ENCODE results near the gene SLC25A11. TPM values are rescaled to one million over a fixed set of nuclear protein-coding genes. Genes with fewer than 3 reads are reported as not detected.

SLC25A11 gene, protein sequence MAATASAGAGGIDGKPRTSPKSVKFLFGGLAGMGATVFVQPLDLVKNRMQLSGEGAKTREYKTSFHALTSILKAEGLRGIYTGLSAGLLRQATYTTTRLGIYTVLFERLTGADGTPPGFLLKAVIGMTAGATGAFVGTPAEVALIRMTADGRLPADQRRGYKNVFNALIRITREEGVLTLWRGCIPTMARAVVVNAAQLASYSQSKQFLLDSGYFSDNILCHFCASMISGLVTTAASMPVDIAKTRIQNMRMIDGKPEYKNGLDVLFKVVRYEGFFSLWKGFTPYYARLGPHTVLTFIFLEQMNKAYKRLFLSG
- total RNA-seq = 100 to 1,000 TPM; 166 to 175 TPM
- long read RNA-seq, transcript SLC25A11-201 (8 exons, 1,897 nt) = major isoform, 456 of 492 reads
- long read RNA-seq, transcript SLC25A11-202 (7 exons, 952 nt) = minor isoform, 6 of 492 reads
- long read RNA-seq, partial matches to known transcripts = 2 of 492 reads
- long read RNA-seq, other reads (novel, unspliced or antisense) = 24 of 492 reads

DNA sequence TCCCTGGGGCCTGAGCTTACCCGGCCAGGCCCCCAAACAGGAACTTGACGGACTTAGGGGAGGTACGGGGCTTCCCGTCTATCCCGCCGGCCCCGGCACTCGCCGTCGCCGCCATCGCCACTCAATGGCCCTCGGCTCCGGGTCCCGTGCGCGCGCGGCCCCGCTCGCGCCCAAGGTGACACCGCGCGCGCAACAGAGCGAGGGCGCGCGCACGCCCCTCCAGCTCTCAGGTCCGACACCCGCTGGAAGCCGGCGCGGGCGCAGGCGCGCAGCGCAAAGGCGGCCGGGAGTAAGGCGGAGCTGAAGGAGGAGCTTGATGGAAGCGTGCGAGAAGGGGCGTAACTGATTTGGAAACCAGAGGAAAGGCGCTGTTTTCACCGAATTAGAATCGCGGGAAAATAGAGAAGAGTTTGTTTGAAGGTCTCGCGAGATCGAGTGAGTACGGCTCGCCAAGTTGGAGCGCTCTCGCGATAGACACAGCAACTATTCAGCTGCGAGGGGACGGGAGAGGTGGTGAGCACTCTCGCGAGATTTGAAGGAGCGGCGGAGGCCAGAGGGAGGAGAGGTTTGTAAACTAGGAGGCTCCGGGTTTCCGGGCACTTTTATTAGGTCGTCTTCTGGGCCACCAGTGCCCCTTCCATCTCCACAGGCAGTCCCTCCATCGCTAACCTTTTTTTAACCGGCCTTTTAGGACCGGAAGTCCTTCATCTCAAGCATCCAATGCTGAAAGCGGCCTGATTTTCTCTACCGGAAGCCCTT lies at the start of gene SLC25A11, which contains the start of gene RNF167:
SLC25A11 (minus strand) TSS at position 251 of the 759 bp plus-strand sequence; CDS start at position 115, 136 bp downstream.
RNF167 (plus strand) TSS at position 473 of the 759 bp plus-strand sequence. CDS start 642 bp downstream, outside the sequence.
- DNase-seq = peak; percentile 96
- intact Hi-C loops (cut with DNase I) = no loop called here
- ATAC-seq = peak; percentile 93 to 94

DNA sequence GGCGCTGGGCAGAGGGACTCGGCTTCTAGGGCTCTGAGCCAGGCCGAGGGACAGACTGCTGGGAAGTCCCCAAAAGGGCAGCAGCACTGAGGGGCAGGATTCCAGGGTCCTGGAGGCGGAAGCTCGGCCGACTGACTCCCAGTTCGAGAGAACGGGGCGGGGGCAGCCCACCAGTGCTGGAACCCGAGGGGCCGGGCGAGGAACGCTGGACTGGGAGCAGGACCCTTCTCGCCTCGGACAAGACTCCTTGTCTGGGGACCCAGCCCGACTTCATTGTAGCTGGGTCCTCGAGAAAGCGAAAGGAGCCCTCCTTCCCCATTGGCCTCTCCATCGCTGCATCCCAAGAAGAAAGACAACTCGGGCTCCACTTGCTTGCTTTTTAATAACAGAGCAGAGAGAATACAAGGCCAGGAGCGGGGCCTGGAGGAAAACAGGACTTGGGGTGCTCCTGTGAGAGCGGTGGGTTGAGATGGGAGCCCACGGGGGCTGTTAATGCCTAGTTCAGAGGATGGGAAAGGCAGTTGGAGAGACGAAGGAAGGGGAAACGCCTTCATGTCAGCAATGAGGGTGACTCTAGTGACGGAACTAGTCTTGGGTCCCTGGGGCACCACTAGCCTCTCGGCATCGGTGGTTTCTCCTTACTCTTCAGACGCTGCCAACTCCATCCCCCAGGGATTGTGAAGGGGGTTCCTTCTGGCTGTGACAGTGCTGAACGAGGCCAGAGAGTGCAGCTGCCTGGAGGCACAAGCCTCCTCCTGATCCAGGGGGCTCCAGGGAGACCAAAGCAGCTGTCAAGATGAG lies 48.1 kb upstream of the SLC25A11 start:
- ATAC-seq (peak; percentile 10 to 22), DNase-seq (no peak)
- intact Hi-C loops (cut with DNase I) = loop anchor here (5.0 to 10.0 kb wide), 2 partner anchors 81 to 83 kb away; partner anchors contain the start of gene CHRNE (in 1 of the 2)

DNA sequence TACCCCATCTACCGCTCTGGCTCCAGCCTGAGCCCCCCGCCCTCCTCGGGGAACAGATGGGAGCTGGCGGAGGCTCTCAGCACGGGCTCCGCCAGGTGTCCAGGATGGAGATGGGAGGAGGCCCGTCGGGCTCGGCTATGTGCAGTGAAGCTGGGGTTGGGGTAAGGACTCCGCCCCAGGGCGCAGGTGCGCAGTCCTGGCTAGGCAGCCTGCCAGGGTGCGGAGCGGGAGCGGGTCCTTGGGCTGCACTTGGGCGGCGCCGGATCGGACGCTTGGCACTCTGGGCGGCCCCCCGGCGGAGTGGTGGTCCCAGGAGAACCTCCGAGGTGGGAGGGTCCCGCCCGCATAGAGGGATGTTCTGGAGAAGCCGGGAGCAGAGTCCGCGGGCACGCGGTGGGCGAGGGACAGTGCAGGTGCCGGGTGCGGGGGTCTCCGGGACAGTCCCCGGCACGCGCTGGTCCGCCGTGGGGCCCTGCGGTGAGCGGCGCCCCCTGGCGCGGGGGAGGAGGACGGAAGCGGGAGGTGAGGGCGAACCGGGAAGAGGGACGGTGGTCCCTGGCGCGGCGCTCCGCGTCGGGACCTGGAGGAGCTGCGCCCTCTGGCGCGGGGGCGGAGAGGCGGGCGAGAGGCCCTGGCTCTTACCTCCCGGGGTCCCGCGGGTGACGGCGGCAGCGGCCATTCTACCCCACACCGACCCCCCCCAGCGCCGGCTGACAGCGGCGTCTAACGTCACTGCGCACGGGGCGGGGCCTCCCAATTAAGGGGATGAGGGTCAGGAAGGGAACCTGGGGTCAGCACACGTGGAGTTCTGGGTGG lies 47.3 kb upstream of the SLC25A11 start, which contains the start of gene CAMTA2:
CAMTA2 (minus strand) TSS at position 725 of the 816 bp plus-strand sequence. CDS start 1,453 bp downstream, outside the sequence.
- peak; percentile 96 to 97 for ATAC-seq

DNA sequence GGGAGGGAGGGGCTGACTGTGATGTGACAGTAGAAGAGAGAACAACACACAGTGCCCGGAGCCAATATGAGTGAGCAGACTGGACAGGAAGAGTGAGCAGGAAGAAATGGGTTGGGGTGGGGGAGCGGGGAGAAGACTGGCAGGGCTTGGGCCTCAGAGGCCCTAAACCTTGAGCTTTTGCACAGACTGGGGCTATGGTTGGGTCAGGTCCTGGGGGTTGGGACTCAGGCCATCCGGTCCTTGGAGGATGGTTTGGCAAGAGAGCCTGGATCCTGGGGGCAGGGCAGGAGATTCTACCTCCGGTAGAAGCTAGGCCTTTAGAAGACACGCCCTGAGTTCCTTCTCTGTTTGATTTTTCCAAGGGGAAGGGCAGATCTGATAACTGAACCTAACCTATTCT lies 46.6 kb upstream of the SLC25A11 start:
- intact Hi-C loops (cut with DNase I) = loop anchor here (5.0 to 10.0 kb wide), 2 partner anchors 79 to 82 kb away; partner anchors contain the start of gene CHRNE (in 1 of the 2)
- DNase-seq (no peak), ATAC-seq (peak in 1 of 2 donors; percentile 4)

More for the DNA sequence above, 47.3 kb upstream of the SLC25A11 start, which contains the start of gene CAMTA2:
- intact Hi-C loops (cut with DNase I) = loop anchor here (5.0 to 10.0 kb wide), 2 partner anchors 80 to 82 kb away; partner anchors contain the start of gene CHRNE (in 1 of the 2)
- DNase-seq = peak; percentile 96

DNA sequence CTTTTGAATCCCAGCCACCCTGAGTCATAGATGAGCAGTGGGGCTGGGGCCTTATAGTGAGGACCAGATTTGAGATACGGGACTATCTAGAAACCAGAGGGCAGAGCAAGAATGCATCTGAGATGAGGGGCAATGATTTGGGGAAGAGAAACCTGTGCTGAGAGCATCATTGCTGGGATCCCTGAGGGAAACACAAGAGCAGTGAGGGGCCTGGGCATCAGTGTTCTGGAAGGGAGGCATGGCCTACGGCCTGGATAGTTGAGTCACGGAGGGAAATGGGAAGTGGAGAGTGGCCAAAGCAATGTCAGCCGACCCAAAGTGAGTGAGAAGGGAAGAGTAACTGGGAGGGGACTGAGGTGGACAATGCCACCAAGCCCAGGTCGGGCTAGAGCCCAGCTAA lies 42.5 kb upstream of the SLC25A11 start:
- ATAC-seq (no peak), DNase-seq (no peak)
- intact Hi-C loops (cut with DNase I) = loop anchor here (5.0 to 10.0 kb wide), 2 partner anchors 78 to 80 kb away; partner anchors contain the start of gene CHRNE (in 1 of the 2)

DNA sequence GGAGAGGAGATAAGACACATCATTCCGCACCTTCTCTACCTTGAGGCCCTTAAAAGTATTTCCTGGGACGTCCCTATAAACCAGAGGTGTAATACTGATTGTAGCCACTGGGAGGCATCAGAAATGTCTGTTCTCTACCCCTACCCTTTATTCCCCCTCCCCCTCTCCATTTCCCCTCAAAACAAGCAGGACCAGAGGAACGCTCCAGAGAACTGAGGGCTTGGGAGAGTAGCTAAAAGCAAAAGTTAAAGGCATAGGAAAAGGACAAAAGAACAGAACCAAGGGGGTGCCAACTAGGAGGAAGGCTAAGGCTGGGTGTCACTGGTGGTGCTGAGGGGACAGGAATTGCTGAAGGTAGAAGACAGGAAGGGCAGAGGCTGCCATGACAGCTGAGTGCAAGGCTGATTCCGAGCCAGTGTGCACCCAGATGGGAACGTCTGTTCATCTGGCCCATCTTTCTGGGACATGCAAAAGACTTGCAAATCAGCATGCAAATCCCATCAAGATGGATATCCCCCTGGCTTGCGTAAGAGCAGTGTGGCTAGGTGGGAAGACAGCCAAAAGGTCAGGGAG lies 40.9 kb upstream of the SLC25A11 start:
- DNase-seq = no peak
- intact Hi-C loops (cut with DNase I) = loop anchor here (5.0 to 10.0 kb wide), 2 partner anchors 76 to 82 kb away; partner anchors contain the start of gene CHRNE (in 1 of the 2)
- peak; percentile 45 to 67 for ATAC-seq

DNA sequence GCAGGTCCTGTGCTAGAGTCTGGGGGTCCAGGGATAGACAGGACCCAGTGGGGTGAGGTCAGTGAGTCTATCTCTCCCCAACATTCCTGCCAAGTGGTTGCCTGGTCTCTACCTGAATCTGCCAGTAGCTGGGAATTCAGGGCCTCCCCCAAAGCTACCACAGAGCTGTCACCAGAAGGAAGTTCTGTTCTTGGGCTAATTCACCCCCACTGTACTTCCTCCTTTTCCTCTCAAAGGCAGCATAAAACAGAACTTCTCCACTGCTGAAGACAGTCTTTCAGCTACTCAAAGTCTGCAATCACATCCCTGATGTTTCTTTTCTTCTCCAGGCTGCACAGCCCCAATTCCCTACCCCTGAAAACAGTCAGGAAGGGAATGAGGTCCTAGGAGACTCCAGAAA lies 38.9 kb upstream of the SLC25A11 start:
- DNase-seq (no peak), ATAC-seq (no peak)
- intact Hi-C loops (cut with DNase I) = loop anchor here in 1 of 2 donors (5.0 kb wide), 1 partner anchor 84 kb away; no protein-coding TSS in a partner anchor

DNA sequence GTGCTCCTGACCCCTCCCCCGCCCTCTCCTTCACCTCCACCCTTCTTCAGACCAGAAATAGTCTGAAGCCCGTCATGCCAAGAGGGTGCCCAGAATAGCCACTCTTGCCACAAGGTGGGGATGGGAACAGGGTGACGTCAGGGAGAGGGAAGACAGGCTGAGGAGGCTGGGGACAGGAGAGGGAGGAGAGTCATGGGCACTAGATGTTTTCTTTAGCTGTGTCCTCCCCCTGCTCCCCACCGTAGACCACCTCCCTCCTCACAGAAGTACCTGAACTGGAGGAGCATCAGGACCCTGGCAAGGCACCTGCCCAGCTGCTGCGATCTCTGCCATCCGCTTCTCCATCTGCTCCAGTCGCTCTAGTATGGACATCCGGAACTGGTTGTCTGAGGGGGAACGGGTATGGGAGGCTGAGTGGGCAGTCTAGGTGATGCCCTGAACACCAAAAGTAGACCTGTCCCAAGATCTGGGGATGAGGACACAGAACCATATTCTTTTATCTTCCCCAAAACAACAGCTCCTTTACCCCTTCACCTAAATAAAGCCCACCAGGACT lies 34.3 kb upstream of the SLC25A11 start:
- intact Hi-C loops (cut with DNase I) = no loop called here
- DNase-seq (peak; percentile 65), ATAC-seq (peak; percentile 61 to 65)

DNA sequence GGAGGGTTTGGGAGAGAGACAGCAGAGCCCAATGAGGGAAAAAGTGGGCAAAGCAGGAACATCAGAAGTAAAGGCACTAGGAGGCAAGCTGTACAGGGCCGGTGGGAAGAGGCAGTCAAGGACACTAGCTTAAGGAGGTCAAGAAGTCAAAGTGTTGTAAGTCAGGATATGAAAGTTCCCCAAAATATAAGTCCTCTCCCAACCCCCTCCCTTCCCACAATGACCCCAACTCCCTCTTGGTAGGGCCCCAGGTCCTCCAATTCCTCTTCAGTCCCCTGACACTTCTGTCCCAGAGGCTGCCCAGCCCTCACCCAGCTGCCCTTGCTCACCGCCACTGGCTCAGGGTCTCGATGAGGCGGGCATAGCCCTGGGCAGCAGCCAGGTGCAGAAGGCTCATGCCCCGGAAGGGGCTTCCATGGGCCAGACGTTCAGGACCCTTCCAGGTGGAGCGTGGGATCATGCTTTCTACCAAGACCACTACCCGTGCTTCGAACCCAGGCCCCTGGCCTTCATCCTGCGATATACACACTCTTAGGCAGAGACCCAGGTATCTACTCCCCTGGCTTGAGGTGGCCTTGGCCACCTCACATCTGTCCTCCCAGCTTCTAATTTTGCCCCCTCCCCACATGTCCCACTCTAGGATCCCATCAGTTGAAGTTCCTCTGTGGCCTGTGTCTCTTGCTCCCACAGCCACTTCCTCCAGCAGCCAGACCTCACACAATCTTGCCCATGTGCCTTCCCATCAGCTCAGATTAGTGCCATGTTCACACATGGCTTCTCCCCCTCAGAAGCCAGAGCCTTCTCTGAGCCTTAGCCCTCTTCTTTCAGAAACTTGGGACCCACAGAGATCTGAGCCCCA lies 33.6 kb upstream of the SLC25A11 start:
- ATAC-seq (no peak), DNase-seq (no peak)
- intact Hi-C loops (cut with DNase I) = no loop called here

DNA sequence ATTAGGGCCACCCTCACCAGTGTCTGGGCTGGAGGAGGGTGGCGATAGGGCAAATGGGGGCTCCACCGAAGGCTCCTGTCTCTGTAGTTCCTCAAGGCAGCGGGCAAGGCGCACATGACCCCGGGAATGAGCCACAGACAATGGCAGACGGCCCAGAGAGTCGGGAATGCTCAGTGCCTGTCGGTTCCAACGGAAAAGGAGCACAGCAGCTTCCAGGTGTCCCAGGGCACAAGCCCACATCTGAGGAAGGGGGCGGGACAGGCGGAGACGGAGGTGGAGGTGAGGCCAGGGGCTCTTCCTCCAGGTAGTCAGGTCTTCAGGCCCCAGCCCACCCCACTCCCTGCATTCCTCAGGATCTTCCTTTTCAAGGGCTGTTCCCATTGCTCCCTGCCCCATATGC lies 32.9 kb upstream of the SLC25A11 start:
- DNase-seq = no peak
- intact Hi-C loops (cut with DNase I) = no loop called here
- no peak for ATAC-seq

DNA sequence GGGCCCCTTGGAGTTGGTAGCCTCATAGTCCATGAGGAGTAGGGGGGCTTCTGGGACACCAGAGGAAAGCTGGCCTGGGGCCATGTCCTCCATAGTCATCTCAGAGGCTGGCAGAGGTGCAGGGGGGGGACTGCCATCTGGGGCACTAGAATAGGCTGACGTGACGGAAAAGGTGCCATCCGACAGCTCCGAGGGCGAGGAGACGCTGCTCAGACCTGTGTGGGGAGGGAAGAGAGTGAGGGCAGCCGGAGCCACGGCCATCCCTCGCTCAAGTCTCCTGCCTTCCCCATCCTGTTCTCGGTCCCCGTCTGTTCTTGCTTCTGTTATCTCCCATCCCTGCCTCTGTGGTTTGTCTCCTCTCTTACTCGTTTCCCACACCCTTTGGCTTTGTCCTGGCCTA lies 32.5 kb upstream of the SLC25A11 start:
- no peak for DNase-seq
- ATAC-seq = no peak
- intact Hi-C loops (cut with DNase I) = no loop called here

DNA sequence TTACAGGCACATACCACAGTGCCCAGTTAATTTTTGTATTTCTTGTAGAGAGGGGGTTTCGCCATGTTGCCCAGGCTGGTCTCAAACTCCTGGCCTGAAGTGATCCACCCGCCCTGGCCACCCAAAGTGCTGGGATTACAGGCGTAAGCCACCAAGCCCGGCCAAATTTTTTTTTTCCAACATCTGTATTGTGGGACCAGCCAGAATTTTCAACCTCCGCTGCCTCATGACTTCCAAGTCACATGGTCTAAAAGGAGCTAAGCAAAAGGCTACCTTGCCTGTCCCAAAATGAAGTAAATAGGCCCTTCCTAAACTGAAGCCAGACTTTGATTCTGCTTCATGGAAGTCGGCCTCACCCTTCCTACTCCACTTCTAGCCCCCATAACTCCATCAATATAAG lies 32.0 kb upstream of the SLC25A11 start:
- intact Hi-C loops (cut with DNase I) = no loop called here
- ATAC-seq (no peak), DNase-seq (no peak)

DNA sequence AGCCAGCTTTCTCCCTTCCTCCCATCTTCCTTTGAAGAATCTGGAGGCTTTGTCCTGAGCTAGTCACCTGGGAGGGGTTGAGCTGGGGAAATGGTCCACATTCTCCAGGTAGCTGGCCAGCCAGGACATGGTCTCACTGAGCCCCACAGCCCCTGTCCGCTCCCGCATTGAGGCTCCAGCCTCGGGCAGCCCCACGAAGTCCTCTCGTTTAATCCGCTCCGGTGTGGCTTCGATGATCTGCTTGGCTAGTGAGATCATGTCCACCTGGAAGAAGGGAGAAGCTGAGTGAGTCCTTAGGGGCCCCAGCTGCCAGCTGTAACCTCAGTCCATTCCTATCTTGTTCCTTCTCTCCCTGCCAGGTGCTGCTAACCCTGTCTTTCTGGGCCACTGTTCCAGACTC lies 30.4 kb upstream of the SLC25A11 start:
- ATAC-seq = no peak

DNA sequence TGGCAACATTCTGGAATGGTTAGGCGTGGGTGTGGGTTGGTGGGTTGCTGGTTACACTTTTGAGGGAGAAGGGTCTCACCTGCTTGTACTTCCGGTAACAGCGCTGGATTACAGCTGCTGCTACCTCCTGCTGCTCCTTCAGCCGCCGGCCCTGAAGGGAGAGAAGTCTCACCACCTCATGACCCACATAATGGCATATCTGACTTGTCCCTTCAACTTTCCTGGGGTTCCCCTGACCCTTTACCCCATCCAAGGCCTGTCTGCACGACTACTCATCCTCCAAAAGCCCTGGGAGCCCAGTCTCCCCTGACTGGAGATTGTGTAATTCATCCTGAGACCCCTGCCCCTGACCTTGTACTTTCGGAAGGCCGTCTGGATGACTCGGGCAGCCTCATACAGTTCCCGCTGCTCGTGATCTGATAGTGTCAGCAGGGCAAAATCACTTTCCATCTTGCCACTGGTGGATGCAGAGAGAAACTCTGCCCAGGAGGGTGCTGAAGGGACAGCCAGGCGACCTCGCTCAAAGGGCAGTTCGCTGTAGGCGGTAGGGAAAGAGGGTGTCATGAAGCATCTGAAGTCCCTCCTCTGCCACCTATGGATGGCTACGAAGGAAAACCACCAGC lies 29.8 kb upstream of the SLC25A11 start:
- intact Hi-C loops (cut with DNase I) = no loop called here
- no peak for ATAC-seq

More for the DNA sequence above, 30.4 kb upstream of the SLC25A11 start:
- no peak for DNase-seq
- intact Hi-C loops (cut with DNase I) = no loop called here

DNA sequence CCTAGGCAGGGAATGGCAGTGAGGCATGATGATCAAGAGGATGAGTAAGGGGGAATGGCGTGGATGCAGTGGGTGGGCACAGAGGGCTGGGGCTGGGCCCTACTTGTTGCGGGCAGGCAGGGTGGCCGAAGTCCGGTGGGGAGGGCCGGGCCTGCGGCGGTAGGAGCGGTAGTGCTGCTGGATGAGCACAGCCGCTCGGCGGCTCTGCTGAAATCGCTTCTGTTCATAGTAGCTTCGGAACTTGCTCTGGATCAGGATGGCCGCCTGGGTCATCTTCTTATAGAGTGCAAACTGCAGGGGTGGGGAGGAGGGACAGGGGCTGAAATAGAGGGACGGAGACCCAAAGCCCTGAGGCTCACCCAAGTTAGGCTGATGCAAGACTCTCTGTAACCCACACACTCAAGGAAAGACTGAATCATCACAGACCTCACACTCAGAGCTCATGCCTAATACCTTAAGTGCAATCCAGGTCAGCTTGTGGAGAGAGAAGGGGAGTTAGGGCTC lies 29.3 kb upstream of the SLC25A11 start:
- no peak for ATAC-seq
- DNase-seq = no peak
- intact Hi-C loops (cut with DNase I) = no loop called here

More for the DNA sequence above, 29.8 kb upstream of the SLC25A11 start:
- DNase-seq = no peak
